Glomerular visceral epithelial cell (primary cell): Measurements from ENCODE around the gene TRPT1.

ENCODE experiments used
- DNase-seq: peaks from one replicate; pipeline ENCODE4 v3.0.0-alpha.2; 2016; ENCODE audit errors: extremely low spot score

TRPT1 gene

GRCh38 chr11:64245401-64245796 is 19.4 kb upstream of the TRPT1 start:
- DNase-seq = peak; percentile 27

- no peak for DNase-seq
These were observed 19.0 kb upstream of the TRPT1 start for GRCh38 chr11:64244966-64245365.

- no peak for DNase-seq
These were observed 18.1 kb upstream of the TRPT1 start for GRCh38 chr11:64244107-64244506.

GRCh38 chr11:64243236-64243854 is 17.4 kb upstream of the TRPT1 start:
- no peak for DNase-seq

GRCh38 chr11:64241491-64242374 is 15.7 kb upstream of the TRPT1 start:
- peak; percentile 66 for DNase-seq

GRCh38 chr11:64241241-64241490 is 15.2 kb upstream of the TRPT1 start:
- DNase-seq = peak; percentile 100

GRCh38 chr11:64240435-64241240 is 14.7 kb upstream of the TRPT1 start, which contains the start of gene FKBP2:
FKBP2 (plus strand) TSS chr11:64241095; CDS start chr11:64242388, 1,293 bp downstream.
- DNase-seq = peak; percentile 96

- DNase-seq = no peak
These were observed 13.9 kb upstream of the TRPT1 start for GRCh38 chr11:64239662-64240434.

GRCh38 chr11:64238999-64239398 is 13.0 kb upstream of the TRPT1 start:
- DNase-seq = no peak

GRCh38 chr11:64238076-64238475 is 12.1 kb upstream of the TRPT1 start:
- no peak for DNase-seq

GRCh38 chr11:64237484-64237951 is 11.5 kb upstream of the TRPT1 start:
- DNase-seq = no peak

GRCh38 chr11:64235437-64236161 is 9.6 kb upstream of the TRPT1 start:
- DNase-seq = no peak

GRCh38 chr11:64234647-64235379 is 8.8 kb upstream of the TRPT1 start:
- DNase-seq = peak; percentile 50

- peak; percentile 73 for DNase-seq
These were observed 8.1 kb upstream of the TRPT1 start, which contains the start of gene VEGFB for GRCh38 chr11:64233913-64234586. VEGFB (plus strand) TSS chr11:64234584; CDS start chr11:64234834, 250 bp downstream.

- DNase-seq = no peak
These were observed 7.0 kb upstream of the TRPT1 start for GRCh38 chr11:64232967-64233315.

- DNase-seq = no peak
These were observed 6.4 kb upstream of the TRPT1 start for GRCh38 chr11:64232182-64232966.

- DNase-seq = no peak
These were observed 5.6 kb upstream of the TRPT1 start for GRCh38 chr11:64231546-64231945.

GRCh38 chr11:64230985-64231365 is 5.0 kb upstream of the TRPT1 start:
- DNase-seq = no peak
